HEK293 (cell line): ENCODE results near the gene TSPAN9.

ENCODE experiments used
- CTCF ChIA-PET: fragments of 350-600 bp; formaldehyde crosslinking; extraction: SDS; loops from one replicate; lab custom pipeline; 2021; ENCODE audit warnings: antibody characterized with exemption; lab: Yijun Ruan, JAX
- POLR2A ChIA-PET: fragments of 300-600 bp; formaldehyde crosslinking; extraction: SDS; loops from one replicate; lab custom pipeline; 2020; ENCODE audit warnings: antibody characterized with exemption, inconsistent platforms; lab: Yijun Ruan, JAX
- H3K27ac ChIP-seq: fragments of 200-500 bp; sonication (Bioruptor generic); 2 replicates; pipeline ENCODE4 v1.5.1; 2014; ENCODE audit warnings: low read depth, low read length, control low read depth, inconsistent platforms; ENCODE audit errors: extremely low read depth
- H3K36me3 ChIP-seq, 2 experiments: fragments of 200-500 bp in 1 of 2; sonication (Bioruptor generic) in 1 of 2; 1 replicate in 1 of 2; 2 replicates in 1 of 2; pipeline ENCODE4 v1.5.1; 2014 to 2017; ENCODE audit warnings: inconsistent platforms in 2 of 2, low read length in 2 of 2; ENCODE audit not compliant: control insufficient read depth in 2 of 2, insufficient read depth in 1 of 2
- H3K4me1 ChIP-seq: fragments of 200-500 bp; sonication (Bioruptor generic); 2 replicates; pipeline ENCODE4 v1.5.1; 2014; ENCODE audit warnings: mild to moderate bottlenecking, low read length, inconsistent platforms; ENCODE audit not compliant: control insufficient read depth, insufficient read depth
- H3K4me3 ChIP-seq: 2 replicates; pipeline ENCODE4 v1.5.1; 2011; ENCODE audit warnings: low read depth, mild to moderate bottlenecking, control low read depth, low read length, moderate library complexity
- H3K9me3 ChIP-seq: fragments of 200-500 bp; sonication (Bioruptor generic); 2 replicates; pipeline ENCODE4 v1.5.1; 2014; ENCODE audit warnings: low read depth, low read length, inconsistent platforms; ENCODE audit not compliant: control insufficient read depth, insufficient read depth
- EGR2 ChIP-seq: fragments of 450-650 bp; formaldehyde crosslinking; IDR thresholded peaks from 2 replicates; pipeline ENCODE4 v1.5.1; 2016; ENCODE audit warnings: low read depth, missing biosample characterization, missing genetic modification characterization
- KLF1 ChIP-seq: fragments of 450-650 bp; formaldehyde crosslinking; IDR thresholded peaks from 2 replicates; pipeline ENCODE4 v1.5.1; 2016; ENCODE audit warnings: missing biosample characterization, missing genetic modification characterization
- YY2 ChIP-seq: fragments of 450-650 bp; formaldehyde crosslinking; IDR thresholded peaks from 2 replicates; pipeline ENCODE4 v1.5.1; 2016; ENCODE audit warnings: missing biosample characterization, missing genetic modification characterization
- ZIC2 ChIP-seq: fragments of 450-650 bp; formaldehyde crosslinking; IDR thresholded peaks from 2 replicates; pipeline ENCODE4 v1.5.1; 2016; ENCODE audit warnings: missing biosample characterization, missing genetic modification characterization
- ZNF121 ChIP-seq: fragments of 450-650 bp; formaldehyde crosslinking; IDR thresholded peaks from 2 replicates; pipeline ENCODE4 v1.5.1; 2016; ENCODE audit warnings: missing biosample characterization, missing genetic modification characterization
- ZNF2 ChIP-seq: fragments of 450-650 bp; formaldehyde crosslinking; IDR thresholded peaks from 2 replicates; pipeline ENCODE4 v1.5.1; 2016; ENCODE audit warnings: missing biosample characterization, missing genetic modification characterization
- ZNF202 ChIP-seq: fragments of 450-650 bp; formaldehyde crosslinking; IDR thresholded peaks from 2 replicates; pipeline ENCODE4 v1.5.1; 2016; ENCODE audit warnings: missing biosample characterization, missing genetic modification characterization, borderline replicate concordance
- ZNF324 ChIP-seq: fragments of 450-650 bp; formaldehyde crosslinking; IDR thresholded peaks from 2 replicates; pipeline ENCODE4 v1.5.1; 2016; ENCODE audit warnings: missing biosample characterization, missing genetic modification characterization
- ZNF423 ChIP-seq: fragments of 450-650 bp; formaldehyde crosslinking; IDR thresholded peaks from 2 replicates; pipeline ENCODE4 v1.5.1; 2016; ENCODE audit warnings: missing biosample characterization, missing genetic modification characterization
- ZNF555 ChIP-seq: fragments of 450-650 bp; formaldehyde crosslinking; conservative IDR thresholded peaks from 2 replicates; pipeline ENCODE4 v1.5.1; 2017; ENCODE audit warnings: missing biosample characterization, mild to moderate bottlenecking, missing genetic modification characterization, inconsistent platforms
- ZSCAN16 ChIP-seq: fragments of 450-650 bp; formaldehyde crosslinking; IDR thresholded peaks from 2 replicates; pipeline ENCODE4 v1.5.1; 2016; ENCODE audit warnings: missing biosample characterization, missing genetic modification characterization
- TF ChIP-seq, protein P1 (sequence below): fragments of 450-650 bp; formaldehyde crosslinking; IDR thresholded peaks from 2 replicates; pipeline ENCODE4 v1.5.1; 2016; ENCODE audit warnings: missing biosample characterization, missing genetic modification characterization
- TF ChIP-seq, protein P2 (sequence below): fragments of 450-650 bp; formaldehyde crosslinking; IDR thresholded peaks from 2 replicates; pipeline ENCODE4 v1.5.1; 2017; ENCODE audit warnings: missing biosample characterization, mild to moderate bottlenecking, missing genetic modification characterization, moderate library complexity
- TF ChIP-seq, protein P3 (sequence below): fragments of 450-650 bp; formaldehyde crosslinking; IDR thresholded peaks from 2 replicates; pipeline ENCODE4 v1.5.1; 2016; ENCODE audit warnings: missing biosample characterization, missing genetic modification characterization
- TF ChIP-seq, protein P4 (sequence below): fragments of 450-650 bp; formaldehyde crosslinking; IDR thresholded peaks from 2 replicates; pipeline ENCODE4 v1.5.1; 2016; ENCODE audit warnings: missing biosample characterization, missing genetic modification characterization

Gene TSPAN9

DNA sequence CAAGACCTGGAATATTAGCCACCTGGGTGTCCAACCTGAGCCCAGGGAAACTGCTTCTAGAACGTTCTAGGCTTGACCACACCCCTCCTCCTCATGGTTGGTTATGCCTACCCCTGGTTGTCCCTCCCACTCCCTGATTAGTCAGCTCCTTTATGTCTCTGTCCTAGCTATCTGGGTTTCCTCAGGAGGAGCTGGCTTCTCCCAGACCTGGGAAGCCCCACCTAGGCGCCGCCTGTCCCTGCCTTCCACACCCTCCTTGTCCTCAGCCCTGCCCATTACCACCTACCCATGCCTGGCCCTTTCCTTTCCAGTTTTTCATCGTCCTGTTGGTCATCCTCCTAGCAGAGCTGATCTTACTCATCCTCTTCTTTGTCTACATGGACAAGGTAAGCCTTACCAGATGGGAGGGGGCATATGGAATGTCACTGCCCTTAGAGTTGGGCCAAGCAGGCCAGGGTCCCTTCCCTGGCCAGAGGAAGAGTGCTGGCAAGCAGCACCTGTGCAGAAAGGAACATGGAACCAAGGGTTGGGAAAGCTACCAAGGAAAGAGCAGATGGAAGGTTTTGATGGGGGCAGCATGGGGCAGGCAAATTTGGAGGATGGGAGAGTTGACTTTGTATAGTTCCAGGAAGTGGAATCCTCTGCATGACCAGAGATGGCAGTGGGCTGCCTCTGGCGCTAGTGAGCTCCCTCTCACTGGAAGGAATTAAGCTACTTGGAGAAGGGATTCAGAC lies 201.7 kb downstream of the TSPAN9 start:
- Histone ChIP-seq H3K9me3 (no peaks in the 10 kb centered on the region), H3K4me1 (no peaks in the 10 kb centered on the region)
- CTCF ChIA-PET = interaction anchor here (0.7 to 7.5 kb wide), 6 partner anchors 12 to 260 kb away, joined by 3 to 148 read pairs (median 6); no protein-coding TSS in a partner anchor

DNA sequence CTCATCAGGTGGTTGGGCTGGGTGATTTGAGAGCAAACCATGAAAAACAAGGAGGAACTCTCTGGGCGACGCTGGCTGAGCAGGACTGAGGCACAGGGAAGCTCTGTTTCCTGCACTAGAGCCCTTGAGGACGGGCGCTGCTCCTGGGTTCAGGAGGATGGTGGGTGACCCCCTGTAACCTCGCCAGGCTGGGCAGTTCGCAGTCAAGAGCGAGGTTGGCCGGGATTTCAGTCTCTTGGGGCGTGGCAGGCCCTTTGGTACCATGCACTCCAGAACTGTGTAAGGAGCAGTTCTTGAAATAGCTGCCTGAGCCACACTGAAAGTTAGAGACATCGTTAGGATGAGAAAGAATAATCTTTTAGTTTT lies 202.2 kb downstream of the TSPAN9 start:
- POLR2A ChIA-PET = no interaction called here
- TF ChIP-seq, protein P1, sequence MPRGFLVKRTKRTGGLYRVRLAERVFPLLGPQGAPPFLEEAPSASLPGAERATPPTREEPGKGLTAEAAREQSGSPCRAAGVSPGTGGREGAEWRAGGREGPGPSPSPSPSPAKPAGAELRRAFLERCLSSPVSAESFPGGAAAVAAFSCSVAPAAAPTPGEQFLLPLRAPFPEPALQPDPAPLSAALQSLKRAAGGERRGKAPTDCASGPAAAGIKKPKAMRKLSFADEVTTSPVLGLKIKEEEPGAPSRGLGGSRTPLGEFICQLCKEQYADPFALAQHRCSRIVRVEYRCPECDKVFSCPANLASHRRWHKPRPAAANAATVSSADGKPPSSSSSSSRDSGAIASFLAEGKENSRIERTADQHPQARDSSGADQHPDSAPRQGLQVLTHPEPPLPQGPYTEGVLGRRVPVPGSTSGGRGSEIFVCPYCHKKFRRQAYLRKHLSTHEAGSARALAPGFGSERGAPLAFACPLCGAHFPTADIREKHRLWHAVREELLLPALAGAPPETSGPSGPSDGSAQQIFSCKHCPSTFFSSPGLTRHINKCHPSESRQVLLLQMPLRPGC = no peak

More for the DNA sequence above, 201.7 kb downstream of the TSPAN9 start:
- TF ChIP-seq KLF1 (tag by site-specific recombination) (peak; percentile 90), ZSCAN16 (tag by site-specific recombination) (no peak)
- TF ChIP-seq, protein P2, sequence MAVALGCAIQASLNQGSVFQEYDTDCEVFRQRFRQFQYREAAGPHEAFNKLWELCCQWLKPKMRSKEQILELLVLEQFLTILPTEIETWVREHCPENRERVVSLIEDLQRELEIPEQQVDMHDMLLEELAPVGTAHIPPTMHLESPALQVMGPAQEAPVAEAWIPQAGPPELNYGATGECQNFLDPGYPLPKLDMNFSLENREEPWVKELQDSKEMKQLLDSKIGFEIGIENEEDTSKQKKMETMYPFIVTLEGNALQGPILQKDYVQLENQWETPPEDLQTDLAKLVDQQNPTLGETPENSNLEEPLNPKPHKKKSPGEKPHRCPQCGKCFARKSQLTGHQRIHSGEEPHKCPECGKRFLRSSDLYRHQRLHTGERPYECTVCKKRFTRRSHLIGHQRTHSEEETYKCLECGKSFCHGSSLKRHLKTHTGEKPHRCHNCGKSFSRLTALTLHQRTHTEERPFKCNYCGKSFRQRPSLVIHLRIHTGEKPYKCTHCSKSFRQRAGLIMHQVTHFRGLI (tag by site-specific recombination) = peak; percentile 60; the same call in 1 of the 2 replicates
- TF ChIP-seq, protein P3, sequence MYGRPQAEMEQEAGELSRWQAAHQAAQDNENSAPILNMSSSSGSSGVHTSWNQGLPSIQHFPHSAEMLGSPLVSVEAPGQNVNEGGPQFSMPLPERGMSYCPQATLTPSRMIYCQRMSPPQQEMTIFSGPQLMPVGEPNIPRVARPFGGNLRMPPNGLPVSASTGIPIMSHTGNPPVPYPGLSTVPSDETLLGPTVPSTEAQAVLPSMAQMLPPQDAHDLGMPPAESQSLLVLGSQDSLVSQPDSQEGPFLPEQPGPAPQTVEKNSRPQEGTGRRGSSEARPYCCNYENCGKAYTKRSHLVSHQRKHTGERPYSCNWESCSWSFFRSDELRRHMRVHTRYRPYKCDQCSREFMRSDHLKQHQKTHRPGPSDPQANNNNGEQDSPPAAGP = 0 out of 2 replicates have a peak, but pooled peaks have one; percentile 32
- POLR2A ChIA-PET = no interaction called here
- Histone ChIP-seq H3K4me3 (no peak overlapping the region), H3K27ac (no peak overlapping the region), H3K36me3 (peaks cover 0 to 3% of the 10 kb centered on the region in 2 experiments; a peak in 1 of 3 replicates)

DNA sequence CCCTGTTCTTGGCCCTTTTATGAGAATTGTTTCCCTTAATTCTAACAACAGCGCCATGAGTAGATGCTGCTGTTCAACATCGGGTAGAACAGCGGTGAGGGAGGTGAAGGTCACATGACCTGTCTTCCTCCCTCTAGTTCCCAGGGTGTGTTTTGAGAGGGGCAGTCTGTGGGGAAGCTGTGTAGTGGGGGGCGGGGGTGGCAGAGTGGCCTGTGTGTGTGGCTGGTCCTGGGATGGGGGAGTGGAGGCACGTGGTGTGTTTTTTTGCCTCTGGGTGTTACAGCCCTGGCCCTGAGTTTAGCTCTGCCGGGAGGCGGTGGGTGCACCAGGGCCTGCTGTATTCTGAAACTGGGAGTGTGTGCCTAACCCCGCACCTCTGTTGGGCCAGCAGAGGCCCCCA lies 202.7 kb downstream of the TSPAN9 start:
- no peaks in the 10 kb centered on the region for H3K4me1 ChIP-seq
- TF ChIP-seq ZNF555 (tag by site-specific recombination) = no peak
- H3K4me3 ChIP-seq = no peak overlapping the region
- no peak overlapping the region for H3K27ac ChIP-seq
- POLR2A ChIA-PET = no interaction called here
- CTCF ChIA-PET = interaction anchor here (1.0 to 7.5 kb wide), 4 partner anchors 11 to 143 kb away, joined by 4 to 148 read pairs (median 6); no protein-coding TSS in a partner anchor
- H3K36me3 ChIP-seq = peaks cover 0 to 3% of the 10 kb centered on the region in 2 experiments; a peak in 1 of 3 replicates
- no peaks in the 10 kb centered on the region for H3K9me3 ChIP-seq

More for the DNA sequence above, 202.2 kb downstream of the TSPAN9 start:
- CTCF ChIA-PET = interaction anchor here (1.0 to 7.5 kb wide), 5 partner anchors 12 to 206 kb away, joined by 4 to 148 read pairs (median 8); no protein-coding TSS in a partner anchor
- peaks cover 0 to 3% of the 10 kb centered on the region in 2 experiments; a peak in 1 of 3 replicates for H3K36me3 ChIP-seq
- no peaks in the 10 kb centered on the region for H3K4me1 ChIP-seq
- H3K4me3 ChIP-seq = no peak overlapping the region
- no peak overlapping the region for H3K27ac ChIP-seq
- no peaks in the 10 kb centered on the region for H3K9me3 ChIP-seq

DNA sequence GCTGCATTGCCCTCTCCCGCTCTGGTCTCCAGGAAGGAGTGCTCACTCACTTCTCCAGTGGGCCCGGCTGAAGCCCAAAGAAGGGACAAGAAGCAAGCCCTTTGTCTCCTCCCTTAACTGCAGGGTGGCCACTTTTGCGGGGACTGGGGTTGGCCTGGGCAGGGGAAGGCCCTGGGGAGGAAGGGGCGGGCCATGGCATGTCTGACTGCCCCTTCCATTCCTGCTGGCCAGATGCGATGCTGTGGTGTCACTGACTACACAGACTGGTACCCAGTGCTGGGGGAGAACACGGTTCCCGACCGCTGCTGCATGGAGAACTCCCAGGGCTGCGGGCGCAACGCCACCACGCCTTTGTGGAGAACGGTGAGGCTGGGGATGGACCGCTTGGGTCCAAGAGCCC lies 203.8 kb downstream of the TSPAN9 start:
- no peak overlapping the region for H3K27ac ChIP-seq
- H3K4me3 ChIP-seq = no peak overlapping the region
- CTCF ChIA-PET = interaction anchor here (2.0 kb wide), 1 partner anchor 19 kb away, joined by 8 read pairs; no protein-coding TSS in a partner anchor
- TF ChIP-seq, protein P4, sequence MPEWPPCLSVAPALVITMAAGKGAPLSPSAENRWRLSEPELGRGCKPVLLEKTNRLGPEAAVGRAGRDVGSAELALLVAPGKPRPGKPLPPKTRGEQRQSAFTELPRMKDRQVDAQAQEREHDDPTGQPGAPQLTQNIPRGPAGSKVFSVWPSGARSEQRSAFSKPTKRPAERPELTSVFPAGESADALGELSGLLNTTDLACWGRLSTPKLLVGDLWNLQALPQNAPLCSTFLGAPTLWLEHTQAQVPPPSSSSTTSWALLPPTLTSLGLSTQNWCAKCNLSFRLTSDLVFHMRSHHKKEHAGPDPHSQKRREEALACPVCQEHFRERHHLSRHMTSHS (tag by site-specific recombination) = no peak
- TF ChIP-seq ZNF121 (tag by site-specific recombination) (no peak), ZIC2 (tag by site-specific recombination) (no peak), EGR2 (tag by site-specific recombination) (no peak), ZNF423 (no peak), ZNF324 (tag by site-specific recombination) (no peak), YY2 (tag by site-specific recombination) (no peak), ZNF202 (no peak), ZNF2 (tag by site-specific recombination) (no peak)
- POLR2A ChIA-PET = no interaction called here
- peaks cover 0 to 3% of the 10 kb centered on the region in 2 experiments; a peak in 1 of 3 replicates for H3K36me3 ChIP-seq
- H3K4me1 ChIP-seq = no peaks in the 10 kb centered on the region
- no peaks in the 10 kb centered on the region for H3K9me3 ChIP-seq
